Panc1 (cell line): ENCODE data around the gene KLHL42. TPM values are rescaled to one million over a fixed set of nuclear protein-coding genes. Genes with fewer than 3 reads are reported as not detected.

Source experiments
- ATAC-seq: fragments of 200-7000 bp; cut with Tn5 transposase; 2 replicates; pipeline ENCODE4 v1.9.1; 2020; ENCODE audit warnings: mild to moderate bottlenecking, moderate library complexity
- BruUV-seq: library from RNA; stranded (reverse); fragments of 400-500 nt; replicated peaks from 2 replicates; lab custom pipeline; 2021; lab: Mats Ljungman, UMichigan
- CTCF ChIA-PET: fragments of 300-600 bp; sonication (Branson Sonifier 250); formaldehyde crosslinking; loops from one replicate; lab custom pipeline; 2022; ENCODE audit warnings: antibody characterized with exemption; lab: Charles Lee
- POLR2A ChIA-PET: fragments of 300-600 bp; sonication (Branson Sonifier 250); formaldehyde crosslinking; loops from one replicate; lab custom pipeline; 2022; ENCODE audit warnings: antibody characterized with exemption; lab: Charles Lee
- DNase-seq: peaks from one replicate; pipeline ENCODE4 v3.0.0-alpha.2; 2010; ENCODE audit warnings: low read depth, low spot score
- H3K27ac ChIP-seq: 2 replicates; pipeline ENCODE4 v1.5.1; 2011; ENCODE audit warnings: mild to moderate bottlenecking, low read length, inconsistent platforms
- H3K27me3 ChIP-seq: fragments of 200-500 bp; sonication (Bioruptor generic); 2 replicates; pipeline ENCODE4 v1.6.0; 2014; ENCODE audit warnings: low read length, inconsistent platforms; ENCODE audit not compliant: control insufficient read depth, insufficient read depth
- H3K36me3 ChIP-seq: fragments of 200-500 bp; sonication (Bioruptor generic); 2 replicates; pipeline ENCODE4 v1.5.1; 2014; ENCODE audit warnings: inconsistent platforms, mild to moderate bottlenecking, low read length, moderate library complexity; ENCODE audit not compliant: control insufficient read depth, insufficient read depth
- H3K4me1 ChIP-seq: 2 replicates; pipeline ENCODE4 v1.5.1; 2011; ENCODE audit warnings: inconsistent platforms, mild to moderate bottlenecking, low read length, moderate library complexity; ENCODE audit not compliant: control insufficient read depth, insufficient read depth
- H3K4me3 ChIP-seq, 2 experiments: 2 replicates each; pipeline ENCODE4 v1.5.1; 2011 to 2012; ENCODE audit warnings: low read depth in 2 of 2, low read length in 2 of 2, mild to moderate bottlenecking in 2 of 2, inconsistent platforms in 1 of 2, moderate library complexity in 1 of 2
- H3K9me3 ChIP-seq: fragments of 200-500 bp; sonication (Bioruptor generic); 2 replicates; pipeline ENCODE4 v1.5.1; 2014; ENCODE audit warnings: low read depth, mild to moderate bottlenecking, inconsistent platforms, low read length, moderate library complexity; ENCODE audit not compliant: control insufficient read depth, insufficient read depth
- CTCF ChIP-seq: fragments of 450-650 bp; IDR thresholded peaks from 2 replicates; pipeline ENCODE4 v1.5.1; 2017; ENCODE audit warnings: mild to moderate bottlenecking
- REST ChIP-seq, 2 experiments: IDR thresholded peaks; 2 replicates each; pipeline ENCODE4 v1.6.1; 2011 to 2012; ENCODE audit warnings: low read depth in 2 of 2, control low read depth in 1 of 2, low read length in 1 of 2, mild to moderate bottlenecking in 1 of 2, moderate library complexity in 1 of 2; ENCODE audit not compliant: insufficient read depth in 1 of 2
- SIN3A ChIP-seq: IDR thresholded peaks from 2 replicates; pipeline ENCODE4 v1.6.1; 2012; ENCODE audit warnings: low read depth, mild to moderate bottlenecking, low read length, moderate library complexity, borderline replicate concordance; ENCODE audit not compliant: insufficient read depth
- TCF7L2 ChIP-seq: IDR thresholded peaks from 2 replicates; pipeline ENCODE4 v1.6.1; 2011; ENCODE audit warnings: mild to moderate bottlenecking, low read depth, low read length, inconsistent platforms
- in situ Hi-C: cut with HindIII; loops from 2 replicates; pipeline ENCODE4 v1.10.0; 2016; ENCODE audit warnings: low sequenced_read_pairs, low pct_unique_long_range_greater_than_20kb
- intact Hi-C: fragments of 100-400 bp; cut with micrococcal nuclease; formaldehyde crosslinking; loops from one replicate; pipeline ENCODE4 v1.10.0; 2022; ENCODE audit not compliant: unreplicated experiment
- total RNA-seq: library from RNA; stranded (reverse); gene quantifications from one replicate; pipeline ENCODE4 v1.2.1, GENCODE V29; 2021; ENCODE audit not compliant: unreplicated experiment

KLHL42 gene
- total RNA-seq, 1 experiment from 2014 or later: 35.2 TPM

- no peak for DNase-seq
- no TSS peak for BruUV-seq
- Histone ChIP-seq H3K4me1 (0 out of 2 replicates have a peak, but pooled peaks cover 4% of the 10 kb centered on the region), H3K4me3 (no peak overlapping the region), H3K27me3 (no peaks in the 10 kb centered on the region), H3K9me3 (no peaks in the 10 kb centered on the region), H3K36me3 (no peaks in the 10 kb centered on the region), H3K27ac (no peak overlapping the region)
- POLR2A ChIA-PET: no interaction called here
- intact Hi-C loops (no loop called here), in situ Hi-C loops (no loop called here)
- no peak for ATAC-seq
- CTCF ChIA-PET: interaction anchor here (0.7 to 1.1 kb wide), 2 partner anchors 100 to 108 kb away, joined by 3 read pairs; no protein-coding TSS in a partner anchor
- TF ChIP-seq REST (IDR thresholded peaks at IDR 0.05; ENCODE audit: insufficient read depth in 1 of 2, low read depth in 2 of 2, low read length in 1 of 2): no peak
- TF ChIP-seq CTCF: peak; percentile 64; the same call in 1 of the 2 replicates
These were observed 60.4 kb downstream of the KLHL42 start for GRCh38 chr12:27840229-27840999.

- peak; percentile 84 for TF ChIP-seq TCF7L2
- no peak for TF ChIP-seq CTCF
- no peak for TF ChIP-seq SIN3A
- H3K36me3 ChIP-seq: no peaks in the 10 kb centered on the region
- H3K4me3 ChIP-seq: no peak overlapping the region
- ATAC-seq (no peak), DNase-seq (no peak)
- no peak overlapping the region for H3K27ac ChIP-seq
- no peaks in the 10 kb centered on the region for H3K27me3 ChIP-seq
- intact Hi-C loops: no loop called here
- 0 out of 2 replicates have a peak, but pooled peaks cover 4% of the 10 kb centered on the region for H3K4me1 ChIP-seq
- ChIA-PET POLR2A (no interaction called here), CTCF (no interaction called here)
- no peaks in the 10 kb centered on the region for H3K9me3 ChIP-seq
- in situ Hi-C loops: no loop called here
- BruUV-seq: no TSS peak
These were observed 61.4 kb downstream of the KLHL42 start for GRCh38 chr12:27841392-27841882.
